ENCODE measurements around the gene HOXA5.
A peak's percentile ranks its signal among the peaks of the same experiment; 100 is the strongest.

The HOXA5 gene

DNA sequence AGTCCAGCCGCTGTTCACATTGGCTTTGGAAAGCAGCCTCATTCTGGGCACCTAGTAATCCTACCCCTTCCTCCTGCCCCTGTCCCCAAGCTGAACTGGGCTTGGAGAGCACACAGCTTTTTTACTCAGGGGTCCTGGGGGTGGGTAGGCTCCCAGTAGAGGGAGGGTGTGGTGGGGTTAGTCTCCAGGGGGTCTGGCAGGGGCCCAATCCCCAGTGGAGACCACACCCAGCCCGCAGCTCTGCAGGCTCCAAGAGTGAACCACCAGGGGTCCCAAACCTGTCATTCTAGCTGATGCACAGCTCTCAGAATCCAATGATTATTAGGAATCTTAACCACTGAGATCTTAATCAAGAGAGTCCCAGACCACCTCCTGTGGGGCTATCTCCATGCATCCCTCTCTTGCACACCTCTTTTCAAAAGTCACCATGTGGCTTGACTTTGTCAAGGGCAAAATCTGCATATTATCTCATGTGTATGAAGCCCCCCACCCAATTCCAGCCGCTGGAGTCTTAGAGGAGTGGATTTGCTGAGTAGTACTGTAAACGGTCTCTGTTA, 38.9 kb upstream of the HOXA5 start:
- DNase-seq, result peak; percentile 52

DNA sequence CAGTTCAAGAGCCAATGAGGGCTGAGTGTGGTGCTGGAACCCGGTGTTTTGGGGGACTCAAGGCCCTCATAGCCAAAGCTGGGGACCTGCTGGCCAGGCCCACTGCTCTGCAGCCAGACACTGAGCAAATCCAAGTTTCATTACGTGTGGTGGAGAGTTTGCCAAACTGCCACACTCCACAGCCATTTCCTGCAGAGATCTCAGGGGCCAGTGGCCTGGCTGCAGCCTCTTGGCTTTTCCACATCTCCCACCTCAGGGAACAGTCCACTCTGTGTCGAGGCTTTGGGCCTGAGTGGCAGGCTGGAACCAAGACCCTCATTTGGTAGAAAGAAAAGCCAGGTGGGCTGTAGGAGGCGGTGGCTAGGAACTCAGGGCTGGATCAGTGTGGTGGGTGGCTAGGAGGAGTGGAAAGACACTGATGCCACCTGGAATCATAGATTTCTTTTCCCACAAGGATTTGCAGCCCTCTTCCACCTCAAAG, 38.4 kb upstream of the HOXA5 start:
- DNase-seq, result no peak

DNA sequence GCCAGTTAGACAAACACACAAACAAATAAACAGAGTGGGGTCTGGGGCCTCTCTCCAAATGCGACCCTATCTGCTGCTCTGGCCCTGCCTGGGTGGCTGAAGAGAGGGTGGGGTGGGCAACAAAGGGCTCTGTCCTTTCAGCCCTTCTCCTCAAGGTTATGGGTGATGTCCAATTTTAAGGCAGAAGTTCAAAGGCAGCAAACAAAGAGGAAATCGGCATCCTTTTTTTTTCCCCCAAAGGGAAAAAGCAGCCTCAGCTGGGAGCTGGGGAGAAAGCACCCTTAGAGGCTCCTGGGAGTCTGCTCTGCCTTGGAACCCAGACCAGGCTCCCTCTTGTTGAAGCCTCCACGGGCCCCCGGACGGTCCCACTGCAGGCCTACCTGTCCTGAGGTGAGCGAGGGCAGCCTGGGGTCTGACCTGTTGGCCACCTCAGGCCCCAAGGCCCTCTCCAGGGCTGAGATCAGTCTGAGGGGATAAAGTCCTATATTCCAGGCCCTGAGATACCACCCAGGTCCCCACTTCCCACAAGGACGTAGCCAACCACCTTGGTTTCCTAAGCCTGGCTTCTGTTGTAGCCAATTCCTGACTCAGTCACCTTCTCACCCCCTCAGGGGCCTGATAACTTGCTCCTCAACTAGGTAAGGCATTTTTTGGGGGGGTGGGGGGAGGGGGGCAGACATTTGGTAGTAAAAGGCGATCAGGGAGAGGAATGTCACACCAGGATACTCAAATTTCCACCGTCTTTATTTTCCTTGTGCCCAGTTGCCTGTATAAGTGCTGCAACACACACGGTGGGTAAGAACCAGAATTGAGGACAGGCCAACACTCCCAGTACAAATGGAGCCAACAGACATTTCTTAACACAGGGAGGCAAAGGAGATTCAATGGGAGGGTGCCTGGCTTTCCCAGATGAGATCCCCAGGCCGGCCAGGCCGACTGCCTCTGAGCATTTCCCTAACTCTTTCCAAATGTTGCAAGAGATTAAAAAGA, 37.2 kb upstream of the HOXA5 start:
- peak; percentile 58 for DNase-seq

GRCh38 chr7:27179503-27180430, 36.3 kb upstream of the HOXA5 start:
- DNase-seq, result peak; percentile 86

GRCh38 chr7:27179030-27179429, 35.5 kb upstream of the HOXA5 start:
- DNase-seq, result no peak

DNA sequence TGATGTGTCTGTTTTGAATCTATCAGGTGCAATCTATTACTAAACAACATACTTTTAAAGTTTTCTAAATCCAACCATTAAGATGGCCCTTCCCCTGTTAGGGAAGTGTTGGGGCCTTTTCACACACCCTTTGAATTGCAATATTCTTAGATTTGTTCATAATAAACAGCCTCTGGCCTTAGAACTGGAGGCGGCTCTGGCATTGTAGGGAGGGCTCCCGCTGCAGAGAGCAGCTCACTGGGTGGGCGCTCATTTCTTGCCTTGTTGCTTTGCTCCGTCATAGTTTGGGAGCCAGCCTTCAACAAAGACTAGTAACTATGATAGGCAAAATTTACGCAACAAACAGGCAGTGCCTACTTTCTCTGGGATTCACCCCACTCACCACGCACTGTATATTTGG, 34.9 kb upstream of the HOXA5 start:
- no peak for DNase-seq

DNA sequence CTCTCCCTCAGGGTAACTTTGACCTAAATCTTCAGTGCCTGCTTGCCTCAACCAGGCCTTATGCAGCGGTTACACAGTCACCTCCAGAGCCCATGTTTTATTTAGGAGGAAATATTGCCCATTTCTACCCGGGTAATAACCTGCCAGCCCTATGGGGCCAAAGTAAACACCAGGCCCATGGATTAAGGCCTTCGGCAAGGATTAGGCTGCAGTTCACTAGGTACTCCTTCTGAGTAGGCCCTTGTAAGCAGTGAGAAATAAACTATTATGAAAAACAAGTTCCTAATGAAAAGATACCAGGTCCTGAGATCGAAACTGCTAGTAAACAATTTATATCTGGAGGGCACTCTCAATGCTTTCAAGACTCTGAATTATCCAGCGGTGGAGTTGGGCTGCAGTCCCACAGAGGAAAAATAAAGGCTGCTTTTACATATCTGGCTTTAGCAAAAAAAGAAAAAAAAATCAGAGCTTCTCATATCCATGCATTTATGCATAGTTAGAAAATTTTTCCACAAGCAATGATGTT, 34.4 kb upstream of the HOXA5 start:
- DNase-seq, result no peak

DNA sequence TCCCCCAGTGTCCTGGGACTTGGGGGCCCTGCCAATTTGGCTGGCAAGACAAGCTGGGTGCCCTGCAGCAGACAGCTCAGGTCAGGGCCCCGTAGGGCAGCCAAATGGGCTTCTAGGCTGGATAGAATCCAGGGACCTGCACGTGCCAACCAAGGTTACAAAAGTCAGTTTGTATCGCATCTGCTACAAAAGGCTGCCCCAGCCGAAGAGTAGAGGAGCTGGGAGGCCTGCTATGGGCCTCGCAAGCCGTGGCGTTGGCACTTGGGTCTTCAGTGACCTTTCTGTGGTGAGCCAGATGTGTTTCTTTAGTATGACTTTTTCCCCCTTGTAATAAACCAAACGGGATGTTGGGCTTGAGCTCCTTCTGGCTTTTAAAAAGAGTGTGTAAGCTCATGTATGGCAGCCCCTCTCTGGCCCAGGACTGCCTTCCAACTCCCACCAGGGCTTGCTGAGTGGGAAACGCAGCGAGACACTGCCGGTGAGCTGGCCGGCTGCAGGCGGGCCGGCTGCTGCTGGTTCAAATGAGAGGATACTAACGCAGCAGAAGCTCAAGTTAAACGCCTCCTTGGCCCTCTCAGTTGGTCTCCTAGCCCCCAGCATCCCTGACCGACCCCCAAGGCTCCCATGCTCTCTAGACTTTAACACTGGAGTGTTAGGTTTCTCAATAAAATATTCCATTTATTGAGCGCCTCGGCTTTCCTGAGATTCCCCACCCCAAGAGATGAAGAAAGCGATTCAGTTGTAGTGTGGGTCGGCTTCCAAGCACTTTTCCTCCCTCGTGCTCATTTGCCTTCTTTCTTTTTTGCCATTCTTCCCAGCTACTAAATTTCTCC, 33.7 kb upstream of the HOXA5 start:
- no peak for DNase-seq

DNA sequence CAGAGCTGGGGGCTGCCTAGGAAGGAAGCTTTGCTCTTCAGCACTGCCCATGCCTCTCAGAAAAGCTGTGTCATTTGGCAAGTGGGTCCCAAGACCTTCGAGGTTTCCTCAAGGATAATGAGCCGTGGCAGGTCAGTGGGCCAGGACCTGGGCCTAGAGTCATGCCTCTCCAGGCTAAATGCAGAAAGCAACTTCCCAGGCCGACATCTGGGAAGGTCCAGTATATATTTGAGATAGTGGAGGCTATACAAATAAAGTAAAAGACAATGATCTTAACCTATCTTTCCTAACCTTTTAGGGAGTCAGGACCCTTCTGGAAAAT, 33.0 kb upstream of the HOXA5 start:
- peak; percentile 49 for DNase-seq

DNA sequence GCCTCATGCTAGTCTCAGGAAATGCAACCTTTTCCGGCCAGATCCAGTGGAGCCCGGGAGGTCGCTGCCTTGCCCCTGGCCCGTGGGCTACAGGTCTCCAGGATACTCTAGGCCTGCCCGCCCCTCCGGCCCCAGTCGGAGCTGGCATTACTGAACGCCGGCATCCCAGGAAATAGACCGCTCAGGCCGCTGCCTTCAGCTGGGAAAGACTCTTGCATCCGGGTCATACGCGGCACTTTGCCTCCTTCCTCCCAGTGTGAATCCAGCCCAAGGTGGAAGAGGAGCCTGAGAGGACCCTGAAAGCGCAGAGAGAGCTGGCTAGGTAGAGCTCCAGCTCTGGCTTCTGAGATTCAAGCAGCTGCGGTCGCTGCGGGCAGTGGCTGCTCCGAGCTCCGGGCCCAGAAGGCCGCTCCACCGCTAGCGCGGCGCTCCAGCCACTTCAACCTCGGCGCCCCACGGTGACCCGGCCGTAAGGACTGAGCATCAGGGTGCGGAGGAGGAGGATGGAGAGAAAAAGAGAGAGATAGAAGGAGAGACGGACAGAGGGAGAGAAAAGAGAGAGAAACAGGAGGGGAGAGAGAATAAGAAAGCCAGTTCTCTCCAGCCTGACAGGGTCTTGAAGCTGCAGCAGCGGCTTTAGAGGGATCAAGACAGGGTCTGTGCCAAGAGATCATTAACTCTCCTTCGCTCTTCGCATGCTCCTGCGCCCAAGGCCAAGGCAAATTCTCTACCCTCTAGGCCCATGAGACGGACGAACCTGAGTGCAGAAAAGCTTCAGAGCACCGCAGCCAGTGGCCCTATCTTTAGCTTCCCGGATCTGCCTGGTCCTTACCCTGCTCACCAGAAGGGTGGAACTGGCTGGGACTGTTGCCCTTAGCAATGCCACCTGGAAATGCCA, 32.4 kb upstream of the HOXA5 start:
- no peak for DNase-seq

GRCh38 chr7:27174874-27175625, 31.6 kb upstream of the HOXA5 start:
- peak; percentile 50 for DNase-seq

GRCh38 chr7:27173956-27174873, 30.7 kb upstream of the HOXA5 start, which contains the start of gene HOXA10:
Gene HOXA10, minus strand, starts transcription at chr7:27174320. Its CDS starts 14 bp downstream, at chr7:27174306.
- peak; percentile 58 for DNase-seq

DNA sequence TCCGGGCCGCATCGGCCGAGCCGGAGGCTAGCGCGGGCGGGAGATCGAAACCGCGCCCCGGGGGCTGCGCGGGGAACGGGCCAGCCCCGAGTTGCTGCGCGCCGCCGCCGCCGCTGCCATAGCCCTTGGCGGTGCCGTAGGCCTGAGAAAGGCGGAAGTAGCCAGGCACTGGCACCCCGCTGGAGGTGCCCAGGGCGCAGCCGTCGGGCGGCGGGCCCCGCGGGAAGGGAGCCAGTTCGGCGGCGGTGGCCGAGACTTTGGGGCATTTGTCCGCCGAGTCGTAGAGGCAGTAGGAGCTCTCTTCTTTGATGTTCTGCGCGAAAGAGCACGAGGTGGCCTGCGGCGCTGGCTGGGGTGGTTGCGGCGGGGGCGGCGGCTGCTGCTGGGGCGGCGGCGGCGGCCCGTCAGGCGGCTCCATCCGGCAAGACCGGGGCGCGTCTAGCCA, 30.1 kb upstream of the HOXA5 start:
- peak; percentile 72 for DNase-seq

DNA sequence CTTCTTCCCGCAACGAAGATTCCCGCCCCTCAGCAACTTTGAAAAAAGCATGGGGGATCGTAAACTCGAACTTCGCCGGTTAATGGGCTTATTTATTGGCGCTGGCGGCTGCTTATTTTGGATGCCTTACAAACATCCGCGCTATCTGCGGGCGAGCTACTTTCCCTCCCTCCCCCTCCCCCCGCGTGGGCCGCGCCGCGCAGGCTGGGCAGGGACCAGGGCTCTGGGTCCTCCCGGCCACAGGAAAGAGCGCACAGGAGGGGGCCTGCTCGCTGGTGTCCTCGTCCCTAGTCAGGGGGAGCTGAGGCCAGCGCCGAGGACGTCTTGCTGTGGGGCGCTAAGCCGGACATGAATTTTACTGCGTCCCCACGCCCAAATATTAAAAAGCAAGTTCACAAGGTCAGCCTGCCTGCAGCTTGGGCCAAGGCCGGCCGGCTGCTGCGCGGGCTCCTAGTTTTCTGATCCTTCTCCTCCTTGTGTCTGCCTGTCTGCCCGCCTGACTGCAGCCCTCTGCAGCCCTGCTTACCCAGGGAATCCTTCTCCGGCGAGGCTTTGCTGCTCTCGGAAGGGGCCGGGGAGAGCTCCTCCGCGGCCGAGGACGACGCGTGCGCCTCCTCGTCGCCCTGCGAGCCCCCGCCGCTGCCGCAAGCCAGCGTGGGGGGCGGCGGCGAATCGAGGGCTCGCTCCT, 29.5 kb upstream of the HOXA5 start:
- DNase-seq, result peak; percentile 68

- DNase-seq, result peak; percentile 62
Measured at GRCh38 chr7:27172315-27172774, 28.9 kb upstream of the HOXA5 start.

DNA sequence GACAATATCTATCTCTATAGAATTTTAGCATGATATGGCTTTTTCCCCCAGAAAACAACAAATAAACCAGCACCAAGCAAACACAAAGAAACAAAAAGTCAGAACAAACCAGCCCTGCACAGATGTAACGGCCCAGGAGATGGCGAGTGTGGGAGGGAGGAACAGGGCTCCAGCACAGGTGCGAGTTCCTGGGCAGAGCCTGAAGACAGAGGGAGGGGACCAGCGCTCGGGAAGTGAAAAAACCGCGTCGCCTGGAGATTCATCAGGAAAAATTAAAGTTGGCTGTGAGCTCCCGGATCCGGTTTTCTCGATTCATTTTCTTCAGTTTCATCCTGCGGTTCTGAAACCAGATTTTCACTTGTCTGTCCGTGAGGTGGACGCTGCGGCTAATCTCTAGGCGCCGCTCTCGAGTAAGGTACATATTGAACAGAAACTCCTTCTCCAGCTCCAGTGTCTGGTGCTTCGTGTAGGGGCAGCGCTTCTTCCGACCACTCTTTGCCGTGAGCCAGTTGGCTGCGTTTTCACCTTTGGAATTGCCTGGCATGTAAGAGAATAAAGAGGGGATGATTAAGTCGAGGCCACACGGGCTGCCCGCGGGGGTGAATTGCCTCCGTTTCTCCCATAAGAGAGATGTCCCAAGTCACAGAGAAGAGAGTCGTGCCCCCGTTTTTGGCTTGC, 28.3 kb upstream of the HOXA5 start:
- DNase-seq, result peak; percentile 61

DNA sequence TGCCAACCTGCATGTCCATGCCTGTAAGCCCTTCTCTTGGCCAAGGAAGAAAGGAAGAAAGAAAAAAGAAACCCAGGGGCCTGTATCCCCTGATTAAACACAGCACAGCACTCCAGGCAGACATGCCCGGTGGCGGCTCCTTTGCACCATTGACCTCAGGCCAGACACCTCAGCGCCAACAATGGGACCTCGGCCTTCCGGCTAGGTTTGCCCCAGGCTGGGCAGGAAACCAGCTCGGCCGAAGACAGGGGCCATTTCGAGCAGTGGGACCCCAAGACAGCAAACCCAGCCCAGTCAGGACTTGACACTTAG, 27.8 kb upstream of the HOXA5 start:
- peak; percentile 57 for DNase-seq
